ENCODE data around the gene PROM2. TPM values are rescaled to one million over a fixed set of nuclear protein-coding genes. Genes with fewer than 3 reads are reported as not detected.

Gene PROM2
- total and polyA plus RNA-seq, 2 donors (not counting 3 experiments of a cell fraction or from before 2014, with no cell fraction given), result 0.39 to 0.60 TPM

DNA sequence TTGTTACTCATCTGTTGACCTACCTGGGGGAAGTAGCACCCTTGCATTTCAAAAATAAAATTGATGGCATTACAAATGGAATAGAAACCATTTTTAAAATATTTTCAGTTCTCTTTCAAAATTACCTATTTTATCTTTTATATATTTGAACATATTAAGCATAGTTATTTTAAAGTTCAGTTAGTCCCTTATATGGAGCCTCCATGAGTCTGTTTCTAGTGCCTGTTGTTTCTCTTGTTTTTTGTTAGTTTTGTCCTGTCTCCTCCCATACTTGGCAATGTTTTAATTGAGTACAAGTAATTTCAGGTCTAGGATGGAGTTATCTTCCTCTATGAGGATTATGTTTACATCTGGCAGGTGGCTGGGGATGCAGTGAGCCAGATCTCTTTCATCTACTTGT, 17.0 kb downstream of the PROM2 start:
- intact Hi-C loops (cut with micrococcal nuclease), result no loop called here
- H3K36me3 ChIP-seq (ENCODE audit: control insufficient read depth in 2 of 2, extremely low read depth in 1 of 2, insufficient read depth in 2 of 2, low read length in 2 of 2), result no peaks in the 10 kb centered on the region
- ChIA-PET CTCF (no interaction called here), POLR2A (no interaction called here)
- H3K9me3 ChIP-seq (replicated peaks; ENCODE audit: control insufficient read depth, insufficient read depth, low read length), result no peaks in the 10 kb centered on the region
- no peak overlapping the region for H3K9ac ChIP-seq (replicated peaks; ENCODE audit: extremely low read depth, insufficient read depth, low read length)
- H3K9me1 ChIP-seq (replicated peaks; ENCODE audit: control insufficient read depth, extremely low read depth, insufficient read depth, low read length), result no peaks in the 10 kb centered on the region
- no peak overlapping the region for H3K4me2 ChIP-seq (ENCODE audit: insufficient read depth, low read length)
- no peaks in the 10 kb centered on the region for H4K20me1 ChIP-seq (replicated peaks; ENCODE audit: control insufficient read depth, extremely low read depth, insufficient read depth, low read length)
- H3K79me2 ChIP-seq (ENCODE audit: control insufficient read depth, insufficient read depth, low read length), result no peaks in the 10 kb centered on the region
- H3K27ac ChIP-seq (ENCODE audit: insufficient read depth, low read depth, low read length), result no peak overlapping the region
- no TSS peak for BruUV-seq (replicated peaks)
- no peak overlapping the region for H3K4me3 ChIP-seq (replicated peaks in 1 of 3; ENCODE audit: insufficient read depth in 1 of 3, low read depth in 1 of 3, low read length in 3 of 3)
- DNase-seq (ENCODE audit: low read depth, low spot score) (no peak), FAIRE-seq (no peak)
- no peaks in the 10 kb centered on the region for H3K27me3 ChIP-seq (ENCODE audit: control insufficient read depth in 2 of 2, insufficient read depth in 2 of 2, low read length in 2 of 2)
- H2AFZ ChIP-seq (ENCODE audit: low read depth, low read length), result no peak overlapping the region
- no peaks in the 10 kb centered on the region for H3K4me1 ChIP-seq (ENCODE audit: control insufficient read depth, extremely low read depth, insufficient read depth, low read length)
- TF ChIP-seq GATA2 (IDR thresholded peaks at IDR 0.05; ENCODE audit: insufficient read depth, insufficient read length, low read depth, low read length) (no peak), POLR2AphosphoS5 (IDR thresholded peaks at IDR 0.05; ENCODE audit: insufficient read depth, low read depth, low read length) (no peak), EZH2 (IDR thresholded peaks at IDR 0.05; ENCODE audit: borderline replicate concordance, low read depth, low read length, severe bottlenecking) (no peak), JUN (IDR thresholded peaks at IDR 0.05; ENCODE audit: borderline replicate concordance, insufficient read depth, insufficient read length, low read depth) (no peak), FOS (IDR thresholded peaks at IDR 0.05; ENCODE audit: borderline replicate concordance, insufficient read depth, low read length) (no peak), POLR2A (IDR thresholded peaks at IDR 0.05; ENCODE audit: low read depth, low read length) (no peak), MYC (IDR thresholded peaks at IDR 0.05; ENCODE audit: low read depth, low read length) (no peak)
- TF ChIP-seq, protein P1, sequence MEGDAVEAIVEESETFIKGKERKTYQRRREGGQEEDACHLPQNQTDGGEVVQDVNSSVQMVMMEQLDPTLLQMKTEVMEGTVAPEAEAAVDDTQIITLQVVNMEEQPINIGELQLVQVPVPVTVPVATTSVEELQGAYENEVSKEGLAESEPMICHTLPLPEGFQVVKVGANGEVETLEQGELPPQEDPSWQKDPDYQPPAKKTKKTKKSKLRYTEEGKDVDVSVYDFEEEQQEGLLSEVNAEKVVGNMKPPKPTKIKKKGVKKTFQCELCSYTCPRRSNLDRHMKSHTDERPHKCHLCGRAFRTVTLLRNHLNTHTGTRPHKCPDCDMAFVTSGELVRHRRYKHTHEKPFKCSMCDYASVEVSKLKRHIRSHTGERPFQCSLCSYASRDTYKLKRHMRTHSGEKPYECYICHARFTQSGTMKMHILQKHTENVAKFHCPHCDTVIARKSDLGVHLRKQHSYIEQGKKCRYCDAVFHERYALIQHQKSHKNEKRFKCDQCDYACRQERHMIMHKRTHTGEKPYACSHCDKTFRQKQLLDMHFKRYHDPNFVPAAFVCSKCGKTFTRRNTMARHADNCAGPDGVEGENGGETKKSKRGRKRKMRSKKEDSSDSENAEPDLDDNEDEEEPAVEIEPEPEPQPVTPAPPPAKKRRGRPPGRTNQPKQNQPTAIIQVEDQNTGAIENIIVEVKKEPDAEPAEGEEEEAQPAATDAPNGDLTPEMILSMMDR (IDR thresholded peaks at IDR 0.05; ENCODE audit: extremely low read depth in 1 of 2, insufficient read depth in 1 of 2, low read depth in 1 of 2, low read length in 2 of 2), result no peak
- TF ChIP-seq, protein P2, sequence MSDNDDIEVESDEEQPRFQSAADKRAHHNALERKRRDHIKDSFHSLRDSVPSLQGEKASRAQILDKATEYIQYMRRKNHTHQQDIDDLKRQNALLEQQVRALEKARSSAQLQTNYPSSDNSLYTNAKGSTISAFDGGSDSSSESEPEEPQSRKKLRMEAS (IDR thresholded peaks at IDR 0.05; ENCODE audit: insufficient read depth, insufficient read length), result no peak
- dilution Hi-C loops (cut with MboI; ENCODE audit: extremely low pct_ligation_motif_present, low sequenced_read_pairs), result no loop called here
